Measurements from ENCODE around the gene MAP3K1. TPM values are rescaled to one million over a fixed set of nuclear protein-coding genes. Genes with fewer than 3 reads are reported as not detected.

The MAP3K1 gene
- total and polyA plus RNA-seq, 2 experiments from 2014 or later = 9.5 to 14.4 TPM

DNA sequence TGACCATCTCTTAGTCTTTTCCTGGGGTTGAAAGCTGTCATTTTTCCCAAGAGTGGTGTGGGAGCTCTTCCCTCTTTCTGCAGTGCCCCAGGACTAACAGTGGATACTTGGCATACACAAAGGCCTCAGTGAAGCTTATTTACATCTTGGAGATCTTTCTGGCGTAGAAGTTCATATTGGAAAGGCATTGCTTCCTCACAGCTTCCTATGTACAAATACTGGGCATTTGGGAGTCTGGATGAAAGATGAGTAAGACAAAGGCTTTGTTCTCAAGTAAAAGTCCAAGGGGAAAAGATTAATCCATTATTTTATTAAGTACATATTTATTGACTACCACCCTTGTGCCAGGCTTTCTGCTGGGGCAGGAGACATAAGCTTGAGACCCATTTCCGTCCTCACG lies 22.0 kb downstream of the MAP3K1 start:
- Mint-ChIP-seq H3K4me3 (no peak overlapping the region), H3K27me3 (ENCODE audit: insufficient read depth, low read depth, poor library complexity) (peaks cover 6% of the 10 kb centered on the region), H3K9me3 (no peaks in the 10 kb centered on the region), H3K36me3 (ENCODE audit: low read depth) (no peaks in the 10 kb centered on the region), H3K27ac (no peak overlapping the region), H3K4me1 (peaks cover 63% of the 10 kb centered on the region)
- TF ChIP-seq STAT1 (IDR thresholded peaks at IDR 0.05; ENCODE audit: unreplicated experiment) = no peak
- TF ChIP-seq, protein P1, sequence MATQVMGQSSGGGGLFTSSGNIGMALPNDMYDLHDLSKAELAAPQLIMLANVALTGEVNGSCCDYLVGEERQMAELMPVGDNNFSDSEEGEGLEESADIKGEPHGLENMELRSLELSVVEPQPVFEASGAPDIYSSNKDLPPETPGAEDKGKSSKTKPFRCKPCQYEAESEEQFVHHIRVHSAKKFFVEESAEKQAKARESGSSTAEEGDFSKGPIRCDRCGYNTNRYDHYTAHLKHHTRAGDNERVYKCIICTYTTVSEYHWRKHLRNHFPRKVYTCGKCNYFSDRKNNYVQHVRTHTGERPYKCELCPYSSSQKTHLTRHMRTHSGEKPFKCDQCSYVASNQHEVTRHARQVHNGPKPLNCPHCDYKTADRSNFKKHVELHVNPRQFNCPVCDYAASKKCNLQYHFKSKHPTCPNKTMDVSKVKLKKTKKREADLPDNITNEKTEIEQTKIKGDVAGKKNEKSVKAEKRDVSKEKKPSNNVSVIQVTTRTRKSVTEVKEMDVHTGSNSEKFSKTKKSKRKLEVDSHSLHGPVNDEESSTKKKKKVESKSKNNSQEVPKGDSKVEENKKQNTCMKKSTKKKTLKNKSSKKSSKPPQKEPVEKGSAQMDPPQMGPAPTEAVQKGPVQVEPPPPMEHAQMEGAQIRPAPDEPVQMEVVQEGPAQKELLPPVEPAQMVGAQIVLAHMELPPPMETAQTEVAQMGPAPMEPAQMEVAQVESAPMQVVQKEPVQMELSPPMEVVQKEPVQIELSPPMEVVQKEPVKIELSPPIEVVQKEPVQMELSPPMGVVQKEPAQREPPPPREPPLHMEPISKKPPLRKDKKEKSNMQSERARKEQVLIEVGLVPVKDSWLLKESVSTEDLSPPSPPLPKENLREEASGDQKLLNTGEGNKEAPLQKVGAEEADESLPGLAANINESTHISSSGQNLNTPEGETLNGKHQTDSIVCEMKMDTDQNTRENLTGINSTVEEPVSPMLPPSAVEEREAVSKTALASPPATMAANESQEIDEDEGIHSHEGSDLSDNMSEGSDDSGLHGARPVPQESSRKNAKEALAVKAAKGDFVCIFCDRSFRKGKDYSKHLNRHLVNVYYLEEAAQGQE (IDR thresholded peaks at IDR 0.05; ENCODE audit: unreplicated experiment) = no peak
- TF ChIP-seq, protein P2, sequence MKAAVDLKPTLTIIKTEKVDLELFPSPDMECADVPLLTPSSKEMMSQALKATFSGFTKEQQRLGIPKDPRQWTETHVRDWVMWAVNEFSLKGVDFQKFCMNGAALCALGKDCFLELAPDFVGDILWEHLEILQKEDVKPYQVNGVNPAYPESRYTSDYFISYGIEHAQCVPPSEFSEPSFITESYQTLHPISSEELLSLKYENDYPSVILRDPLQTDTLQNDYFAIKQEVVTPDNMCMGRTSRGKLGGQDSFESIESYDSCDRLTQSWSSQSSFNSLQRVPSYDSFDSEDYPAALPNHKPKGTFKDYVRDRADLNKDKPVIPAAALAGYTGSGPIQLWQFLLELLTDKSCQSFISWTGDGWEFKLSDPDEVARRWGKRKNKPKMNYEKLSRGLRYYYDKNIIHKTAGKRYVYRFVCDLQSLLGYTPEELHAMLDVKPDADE (IDR thresholded peaks at IDR 0.05) = no peak
- TF ChIP-seq, protein P3, sequence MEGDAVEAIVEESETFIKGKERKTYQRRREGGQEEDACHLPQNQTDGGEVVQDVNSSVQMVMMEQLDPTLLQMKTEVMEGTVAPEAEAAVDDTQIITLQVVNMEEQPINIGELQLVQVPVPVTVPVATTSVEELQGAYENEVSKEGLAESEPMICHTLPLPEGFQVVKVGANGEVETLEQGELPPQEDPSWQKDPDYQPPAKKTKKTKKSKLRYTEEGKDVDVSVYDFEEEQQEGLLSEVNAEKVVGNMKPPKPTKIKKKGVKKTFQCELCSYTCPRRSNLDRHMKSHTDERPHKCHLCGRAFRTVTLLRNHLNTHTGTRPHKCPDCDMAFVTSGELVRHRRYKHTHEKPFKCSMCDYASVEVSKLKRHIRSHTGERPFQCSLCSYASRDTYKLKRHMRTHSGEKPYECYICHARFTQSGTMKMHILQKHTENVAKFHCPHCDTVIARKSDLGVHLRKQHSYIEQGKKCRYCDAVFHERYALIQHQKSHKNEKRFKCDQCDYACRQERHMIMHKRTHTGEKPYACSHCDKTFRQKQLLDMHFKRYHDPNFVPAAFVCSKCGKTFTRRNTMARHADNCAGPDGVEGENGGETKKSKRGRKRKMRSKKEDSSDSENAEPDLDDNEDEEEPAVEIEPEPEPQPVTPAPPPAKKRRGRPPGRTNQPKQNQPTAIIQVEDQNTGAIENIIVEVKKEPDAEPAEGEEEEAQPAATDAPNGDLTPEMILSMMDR (conservative IDR thresholded peaks at IDR 0.05; ENCODE audit: low read depth in 2 of 2) = no peak
- TF ChIP-seq ZNF331 (CRISPR knock-in tag; IDR thresholded peaks at IDR 0.05; ENCODE audit: low read depth) = no peak
- Histone ChIP-seq H3K27ac (ENCODE audit: low read depth) (no peak overlapping the region), H3K27me3 (ENCODE audit: insufficient read depth) (no peaks in the 10 kb centered on the region), H3K9me2 (ENCODE audit: insufficient read depth) (no peaks in the 10 kb centered on the region), H2AFZ (no peak overlapping the region), H3K79me2 (replicated peaks; ENCODE audit: insufficient read depth) (peaks cover 85% of the 10 kb centered on the region), H3K4me1 (ENCODE audit: insufficient read depth) (peaks cover 51% of the 10 kb centered on the region), H4K20me1 (replicated peaks; ENCODE audit: insufficient read depth) (0 out of 2 replicates have a peak, but pooled peaks cover 3% of the 10 kb centered on the region), H3K4me2 (no peak overlapping the region), H3K36me3 (ENCODE audit: insufficient read depth) (no peaks in the 10 kb centered on the region), H3F3A (replicated peaks; ENCODE audit: low read depth) (no peaks in the 10 kb centered on the region), H3K4me3 (no peak overlapping the region)
- ATAC-seq (no peak), DNase-seq (ENCODE audit: low spot score) (no peak)

DNA sequence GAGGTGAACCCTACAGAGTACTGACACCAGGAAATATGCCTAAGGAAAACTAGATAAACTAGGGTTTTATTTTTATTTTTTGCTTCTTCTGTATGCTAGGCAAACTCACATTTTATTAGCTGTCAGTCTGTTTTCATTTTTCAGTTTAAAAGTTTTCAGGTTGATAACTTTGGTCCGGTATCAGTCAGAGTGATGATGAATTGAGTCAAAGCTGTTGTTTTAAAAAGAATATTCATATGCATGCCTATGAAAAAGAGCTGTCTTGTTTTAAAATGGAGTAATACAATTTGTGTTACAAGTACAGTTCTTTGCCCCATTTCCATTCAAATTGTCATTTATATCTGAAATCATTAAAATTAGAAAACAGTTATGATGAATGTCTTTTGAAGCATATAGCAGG lies 22.6 kb downstream of the MAP3K1 start:
- no peak overlapping the region for H3K4me2 ChIP-seq
- no peaks in the 10 kb centered on the region for H3K27me3 ChIP-seq (ENCODE audit: insufficient read depth)
- H3K4me3 ChIP-seq = no peak overlapping the region
- DNase-seq (ENCODE audit: low spot score) (no peak), ATAC-seq (no peak)
- no peaks in the 10 kb centered on the region for H3K36me3 ChIP-seq (ENCODE audit: insufficient read depth)
- no peak overlapping the region for H2AFZ ChIP-seq
- H3K9me2 ChIP-seq (ENCODE audit: insufficient read depth) = no peaks in the 10 kb centered on the region
- 0 out of 2 replicates have a peak, but pooled peaks cover 3% of the 10 kb centered on the region for H4K20me1 ChIP-seq (replicated peaks; ENCODE audit: insufficient read depth)
- peaks cover 6% of the 10 kb centered on the region for H3K27me3 Mint-ChIP-seq (ENCODE audit: insufficient read depth, low read depth, poor library complexity)
- no peak overlapping the region; the same call in 1 of the 2 replicates for H3K27ac Mint-ChIP-seq
- no peaks in the 10 kb centered on the region for H3K36me3 Mint-ChIP-seq (ENCODE audit: low read depth)
- H3K9me3 Mint-ChIP-seq = no peaks in the 10 kb centered on the region
- H3K79me2 ChIP-seq (replicated peaks; ENCODE audit: insufficient read depth) = peaks cover 80% of the 10 kb centered on the region
- H3K4me1 Mint-ChIP-seq = peaks cover 62% of the 10 kb centered on the region
- H3K4me1 ChIP-seq (ENCODE audit: insufficient read depth) = peaks cover 45% of the 10 kb centered on the region
- no peaks in the 10 kb centered on the region for H3F3A ChIP-seq (replicated peaks; ENCODE audit: low read depth)
- no peak overlapping the region for H3K4me3 Mint-ChIP-seq
- no peak overlapping the region for H3K27ac ChIP-seq (ENCODE audit: low read depth)
- TF ChIP-seq STAT1 (IDR thresholded peaks at IDR 0.05; ENCODE audit: unreplicated experiment) = no peak
- TF ChIP-seq POLR2AphosphoS5 (IDR thresholded peaks at IDR 0.05; ENCODE audit: low read depth) = no peak
- no peak for TF ChIP-seq ZNF331 (CRISPR knock-in tag; IDR thresholded peaks at IDR 0.05; ENCODE audit: low read depth)
- TF ChIP-seq ZNF114 (CRISPR knock-in tag; IDR thresholded peaks at IDR 0.05) = no peak
- TF ChIP-seq, protein P1 (IDR thresholded peaks at IDR 0.05; ENCODE audit: unreplicated experiment) = no peak
- no peak for TF ChIP-seq NANOG (IDR thresholded peaks at IDR 0.05; ENCODE audit: borderline replicate concordance)
- TF ChIP-seq, protein P3 (conservative IDR thresholded peaks at IDR 0.05; ENCODE audit: low read depth in 2 of 2) = no peak

Measured in GM23338 (cell line).